Dendritic cell treated with granulocyte-macrophage colony-stimulating factor and Interleukin-4, amounts not matched to agents 40 ng/mL and 50 ng/mL, for 4 days (primary cell): Measurements from ENCODE around the gene NFIL3.
"Not testable (repeated sequence)": the region's sequence is repeated elsewhere in the genome, so short reads cannot be mapped to it uniquely, and the experiment has no call there.

Experiments used
- H3K27ac Mint-ChIP-seq: one replicate; pipeline ENCODE4 v1.8.0; 2022; ENCODE audit warnings: mild to moderate bottlenecking, mixed read lengths
- H3K27me3 Mint-ChIP-seq: one replicate; pipeline ENCODE4 v1.8.0; 2022; ENCODE audit warnings: mild to moderate bottlenecking, mixed read lengths
- H3K36me3 Mint-ChIP-seq: one replicate; pipeline ENCODE4 v1.8.0; 2022; ENCODE audit warnings: low read depth, mixed read lengths
- H3K4me1 Mint-ChIP-seq: one replicate; pipeline ENCODE4 v1.8.0; 2022; ENCODE audit warnings: low read depth, mixed read lengths
- H3K4me3 Mint-ChIP-seq: one replicate; pipeline ENCODE4 v1.8.0; 2022; ENCODE audit warnings: mild to moderate bottlenecking, moderate library complexity, mixed read lengths
- H3K9me3 Mint-ChIP-seq: one replicate; pipeline ENCODE4 v1.8.0; 2022; ENCODE audit warnings: mixed read lengths
- intact Hi-C: fragments of 100-400 bp; cut with micrococcal nuclease; formaldehyde crosslinking; loops from one replicate; pipeline ENCODE4 v1.15.0; 2022

NFIL3 gene

GRCh38 chr9:91371894-91372293 lies 51.7 kb downstream of the NFIL3 start:
- Mint-ChIP-seq H3K36me3 (no peaks in the 10 kb centered on the region), H3K27ac (no peak overlapping the region), H3K9me3 (no peaks in the 10 kb centered on the region), H3K4me3 (no peak overlapping the region), H3K27me3 (no peaks in the 10 kb centered on the region), H3K4me1 (peaks cover 5% of the 10 kb centered on the region)
- intact Hi-C loops, result no loop called here

- H3K27me3 Mint-ChIP-seq, H3K9me3 Mint-ChIP-seq, H3K36me3 Mint-ChIP-seq, H3K4me3 Mint-ChIP-seq, H3K27ac Mint-ChIP-seq, intact Hi-C loops, H3K4me1 Mint-ChIP-seq: not testable (repeated sequence)
Measured at GRCh38 chr9:91370006-91370405, 53.6 kb downstream of the NFIL3 start.

GRCh38 chr9:91364702-91365101 lies 58.9 kb downstream of the NFIL3 start:
- intact Hi-C loops, result loop anchor here (5.0 kb wide), 1 partner anchor 53 kb away; no protein-coding TSS in a partner anchor
- Mint-ChIP-seq H3K27ac (no peak overlapping the region), H3K27me3 (no peaks in the 10 kb centered on the region), H3K4me3 (no peak overlapping the region), H3K9me3 (no peaks in the 10 kb centered on the region), H3K4me1 (peaks cover 17% of the 10 kb centered on the region), H3K36me3 (peaks cover 20% of the 10 kb centered on the region)

GRCh38 chr9:91364005-91364404 lies 59.6 kb downstream of the NFIL3 start:
- H3K4me3 Mint-ChIP-seq, result no peak overlapping the region
- intact Hi-C loops, result loop anchor here (5.0 kb wide), 1 partner anchor 53 kb away; no protein-coding TSS in a partner anchor
- H3K27ac Mint-ChIP-seq, result no peak overlapping the region
- H3K27me3 Mint-ChIP-seq, result no peaks in the 10 kb centered on the region
- no peaks in the 10 kb centered on the region for H3K9me3 Mint-ChIP-seq
- H3K36me3 Mint-ChIP-seq, result peaks cover 27% of the 10 kb centered on the region
- H3K4me1 Mint-ChIP-seq, result peaks cover 24% of the 10 kb centered on the region

- peaks cover 40% of the 10 kb centered on the region for H3K4me1 Mint-ChIP-seq
- H3K27ac Mint-ChIP-seq, result peak overlapping the region; percentile 96
- no peaks in the 10 kb centered on the region for H3K27me3 Mint-ChIP-seq
- H3K36me3 Mint-ChIP-seq, result peaks cover 42% of the 10 kb centered on the region
- H3K4me3 Mint-ChIP-seq, result peak overlapping the region; percentile 95
- intact Hi-C loops, result loop anchor here (5.0 kb wide), 1 partner anchor 55 kb away; no protein-coding TSS in a partner anchor
- H3K9me3 Mint-ChIP-seq, result no peaks in the 10 kb centered on the region
Measured at GRCh38 chr9:91362051-91362611, 61.5 kb downstream of the NFIL3 start.

- peak within 1 kb of the TSS; percentile 96 for H3K27ac Mint-ChIP-seq
- intact Hi-C loops, result loop anchor here (5.0 kb wide), 1 partner anchor 56 kb away; no protein-coding TSS in a partner anchor
- no peaks in the 10 kb centered on the region for H3K9me3 Mint-ChIP-seq
- peak within 1 kb of the TSS; percentile 95 for H3K4me3 Mint-ChIP-seq
- peaks cover 49% of the 10 kb centered on the region for H3K36me3 Mint-ChIP-seq
- H3K4me1 Mint-ChIP-seq, result peaks cover 44% of the 10 kb centered on the region
- no peaks in the 10 kb centered on the region for H3K27me3 Mint-ChIP-seq
Measured at GRCh38 chr9:91361291-91362050, 62.2 kb downstream of the NFIL3 start, which contains the start of gene AUH. Gene AUH, minus strand, starts transcription at chr9:91361918. Its CDS starts 29 bp downstream, at chr9:91361889.

- Mint-ChIP-seq H3K36me3 (peaks cover 56% of the 10 kb centered on the region), H3K27ac (peak overlapping the region; percentile 96), H3K9me3 (no peaks in the 10 kb centered on the region), H3K4me3 (peak overlapping the region; percentile 95), H3K27me3 (no peaks in the 10 kb centered on the region), H3K4me1 (peaks cover 51% of the 10 kb centered on the region)
- intact Hi-C loops, result loop anchor here (5.0 kb wide), 1 partner anchor 57 kb away; no protein-coding TSS in a partner anchor
Measured at GRCh38 chr9:91360551-91361290, 62.9 kb downstream of the NFIL3 start.

- Mint-ChIP-seq H3K27ac (peak overlapping the region; percentile 96), H3K4me1 (peaks cover 51% of the 10 kb centered on the region), H3K4me3 (peak overlapping the region; percentile 95), H3K27me3 (no peaks in the 10 kb centered on the region), H3K36me3 (peaks cover 64% of the 10 kb centered on the region), H3K9me3 (no peaks in the 10 kb centered on the region)
- intact Hi-C loops, result loop anchor here (5.0 kb wide), 1 partner anchor 57 kb away; no protein-coding TSS in a partner anchor
Measured at GRCh38 chr9:91359734-91360470, 63.7 kb downstream of the NFIL3 start.

- Mint-ChIP-seq H3K4me3 (peak overlapping the region; percentile 95), H3K36me3 (peaks cover 72% of the 10 kb centered on the region), H3K27me3 (no peaks in the 10 kb centered on the region), H3K27ac (peak overlapping the region; percentile 96), H3K9me3 (no peaks in the 10 kb centered on the region), H3K4me1 (peaks cover 51% of the 10 kb centered on the region)
- intact Hi-C loops, result no loop called here
Measured at GRCh38 chr9:91359083-91359482, 64.5 kb downstream of the NFIL3 start.
